K562 (cell line): ENCODE data around the gene ZFP64. TPM values are rescaled to one million over a fixed set of nuclear protein-coding genes. Genes with fewer than 3 reads are reported as not detected.
"Not testable (repeated sequence)": the region's sequence is repeated elsewhere in the genome, so short reads cannot be mapped to it uniquely, and the experiment has no call there.

Source experiments
- ATAC-seq: fragments of 200-7000 bp; cut with Tn5 transposase; 3 replicates; pipeline ENCODE4 v1.9.1; 2020; ENCODE audit warnings: moderate library complexity
- BruUV-seq: library from RNA; stranded (reverse); fragments of 400-500 nt; replicated peaks from 2 replicates; lab custom pipeline; 2021; lab: Mats Ljungman, UMichigan
- CTCF ChIA-PET: fragments of 300-600 bp; formaldehyde crosslinking; extraction: SDS; loops from one replicate; lab custom pipeline; 2021; ENCODE audit warnings: low intra/inter-chr PET ratio; lab: Yijun Ruan, JAX
- POLR2A ChIA-PET: fragments of 300-600, 350-650 bp; sonication (Branson Sonifier 250); formaldehyde crosslinking; extraction: SDS; loops from one replicate; lab custom pipeline; 2021; ENCODE audit warnings: antibody characterized with exemption, inconsistent platforms; lab: Yijun Ruan, JAX
- DNase-seq, 4 experiments: peaks; one replicate each; pipeline versions ENCODE4 v3.0.0 to v3.0.0-alpha.2; 2011 to 2018; ENCODE audit warnings: low spot score in 3 of 4, mixed read lengths in 3 of 4; ENCODE audit errors: extremely low read depth in 1 of 4
- FAIRE-seq: peaks from 2 replicates; lab custom pipeline; 2011; peaks lifted over from hg19 to GRCh38; lab: Jason Lieb, UNC
- H2AFZ ChIP-seq: 2 replicates; pipeline ENCODE4 v1.6.0; 2011; ENCODE audit warnings: low read depth, low read length, control low read depth, inconsistent platforms
- H3K27ac ChIP-seq: fragments of 200-600 bp; 3 replicates; pipeline ENCODE4 v1.8.0; 2011; ENCODE audit warnings: low read depth, mild to moderate bottlenecking, control low read depth, inconsistent platforms, low read length, moderate library complexity, mixed read lengths; ENCODE audit errors: extremely low read depth
- H3K27me3 ChIP-seq, 2 experiments: fragments of 300-600 bp in 1 of 2; 2 replicates in 1 of 2; 3 replicates in 1 of 2; pipeline versions ENCODE4 v1.6.0 to v1.8.0; 2011; ENCODE audit warnings: inconsistent platforms in 2 of 2, low read length in 2 of 2, mild to moderate bottlenecking in 1 of 2, mixed read lengths in 1 of 2, moderate library complexity in 1 of 2; ENCODE audit not compliant: control insufficient read depth in 2 of 2, insufficient read depth in 2 of 2
- H3K36me3 ChIP-seq: fragments of 300-600 bp; 3 replicates; pipeline ENCODE4 v1.8.0; 2011; ENCODE audit warnings: mild to moderate bottlenecking, low read length, inconsistent platforms; ENCODE audit not compliant: control insufficient read depth, insufficient read depth
- H3K4me1 ChIP-seq, 2 experiments: fragments of 200-600 bp in 1 of 2; replicated peaks in 1 of 2; 2 replicates in 1 of 2; 3 replicates in 1 of 2; pipeline versions ENCODE4 v1.5.1 to v1.8.0; 2011; ENCODE audit warnings: inconsistent platforms in 2 of 2, low read length in 2 of 2, mild to moderate bottlenecking in 1 of 2, mixed read lengths in 1 of 2, moderate library complexity in 1 of 2; ENCODE audit not compliant: control insufficient read depth in 2 of 2, insufficient read depth in 2 of 2
- H3K4me2 ChIP-seq: 2 replicates; pipeline ENCODE4 v1.6.1; 2011; ENCODE audit warnings: low read length, control low read depth, inconsistent platforms, mixed read lengths; ENCODE audit not compliant: insufficient read depth
- H3K4me3 ChIP-seq: fragments of 200-600 bp; sonication (generic), shearing (Covaris generic); 2 replicates; pipeline ENCODE4 v1.5.1; 2016; ENCODE audit warnings: control low read depth, inconsistent platforms
- H3K79me2 ChIP-seq: fragments of 200-600 bp; 3 replicates; pipeline ENCODE4 v1.8.0; 2011; ENCODE audit warnings: low read length, inconsistent platforms; ENCODE audit not compliant: control insufficient read depth, insufficient read depth
- H3K9ac ChIP-seq, 2 experiments: 2 replicates each; pipeline versions ENCODE4 v1.6.0 to v1.6.1; 2011; ENCODE audit warnings: low read depth in 2 of 2, low read length in 2 of 2, control low read depth in 1 of 2, inconsistent platforms in 1 of 2, mild to moderate bottlenecking in 1 of 2, mixed read lengths in 1 of 2; ENCODE audit not compliant: insufficient read depth in 1 of 2
- H3K9me1 ChIP-seq: one replicate; pipeline ENCODE4 v1.6.0; 2011; ENCODE audit warnings: inconsistent platforms, mild to moderate bottlenecking, low read length, moderate library complexity; ENCODE audit not compliant: control insufficient read depth, insufficient read depth
- H3K9me3 ChIP-seq: replicated peaks from 2 replicates; pipeline ENCODE4 v1.5.1; 2011; ENCODE audit warnings: low read depth, low read length, inconsistent platforms; ENCODE audit not compliant: control insufficient read depth, insufficient read depth
- H4K20me1 ChIP-seq: replicated peaks from 2 replicates; pipeline ENCODE4 v1.6.1; 2011; ENCODE audit warnings: low read length, inconsistent platforms, mixed read lengths; ENCODE audit not compliant: control insufficient read depth, insufficient read depth
- BRF1 ChIP-seq: IDR thresholded peaks from 3 replicates; pipeline ENCODE4 v1.6.1; 2011; ENCODE audit warnings: borderline replicate concordance, mild to moderate bottlenecking; ENCODE audit not compliant: insufficient read length; ENCODE audit errors: extremely low read depth
- WGBS: fragments of 100-300 bp; shearing (Covaris generic); methylation state at CpG from one replicate; pipeline ENCODE4 v1.1.6; 2016; ENCODE audit warnings: low coverage, mixed read lengths; ENCODE audit not compliant: insufficient coverage; ENCODE audit errors: missing lambda C conversion rate; 5-methylcytosine and 5-hydroxymethylcytosine counted together
- in situ Hi-C: fragments of 300-500 bp; cut with MboI; formaldehyde crosslinking; loops from 4 replicates; pipeline ENCODE4 v1.15.0; 2018; ENCODE audit warnings: inconsistent platforms, mixed read lengths
- intact Hi-C: fragments of 100-400 bp; cut with micrococcal nuclease; formaldehyde crosslinking; loops from 2 replicates; pipeline ENCODE4 v1.14.2; 2022
- polyA plus RNA-seq, 8 experiments: library from polyadenylated mRNA; depleted of rRNA in 4 of 8; stranded (reverse) in 5 of 8; unstranded in 3 of 8; fragments of >200 nt; fragmentation: Nextera tagmentation in 2 of 8; fragmentation: Illumina TruSeq in 1 of 8; extraction: Ambion mirVana in 2 of 8; extraction: Trizol in 1 of 8; gene quantifications; 2 replicates each; pipeline versions ENCODE4 v1.2.1 to v1.2.3, GENCODE V29; 2011 to 2014; ENCODE audit warnings: inconsistent platforms in 1 of 8, missing spikeins in 1 of 8
- total RNA-seq, 7 experiments: library from RNA; depleted of rRNA in 6 of 7; stranded (reverse); fragments of >200 nt in 6 of 7; fragmentation: Illumina TruSeq in 2 of 7; extraction: Trizol in 2 of 7; gene quantifications; 2 replicates each; pipeline versions ENCODE4 v1.2.1 to v1.2.3, GENCODE V29; 2011 to 2021; ENCODE audit warnings: low replicate concordance in 1 of 7

ZFP64 gene
- total and polyA plus RNA-seq, 9 of the 15 experiments (the other 6 are each of a cell fraction or from before 2014, with no cell fraction given) = 1.4 to 13.4 (median 7.0) TPM

- no TSS peak for BruUV-seq
- no peak overlapping the region for H3K27ac ChIP-seq
- H3K27me3 ChIP-seq = no peaks in the 10 kb centered on the region
- H2AFZ ChIP-seq = no peak overlapping the region
- WGBS = 9% methylated on average over 3 of the region's 3 CpGs
- H3K79me2 ChIP-seq = no peaks in the 10 kb centered on the region
- in situ Hi-C loops = no loop called here
- H3K9ac ChIP-seq = no peak overlapping the region
- intact Hi-C loops = no loop called here
- ATAC-seq (no peak), FAIRE-seq (no peak), DNase-seq (no peak)
- H3K36me3 ChIP-seq = no peaks in the 10 kb centered on the region
- no peaks in the 10 kb centered on the region for H4K20me1 ChIP-seq
- TF ChIP-seq BRF1 = no peak
- H3K9me3 ChIP-seq = no peaks in the 10 kb centered on the region
- ChIA-PET POLR2A (no interaction called here), CTCF (no interaction called here)
- no peak overlapping the region for H3K4me2 ChIP-seq
- no peak overlapping the region for H3K4me3 ChIP-seq
- H3K9me1 ChIP-seq = no peaks in the 10 kb centered on the region
- no peaks in the 10 kb centered on the region for H3K4me1 ChIP-seq
Measured at GRCh38 chr20:52230409-52230808, 38.8 kb upstream of the ZFP64 start.

- WGBS = 14% methylated on average over 1 of the region's 1 CpG
- H4K20me1 ChIP-seq, H3K4me3 ChIP-seq, H3K9me1 ChIP-seq, intact Hi-C loops, H3K4me2 ChIP-seq, BruUV-seq, FAIRE-seq, H3K27me3 ChIP-seq, H3K36me3 ChIP-seq, H3K9me3 ChIP-seq, H3K79me2 ChIP-seq, H2AFZ ChIP-seq, DNase-seq, ATAC-seq, H3K4me1 ChIP-seq, POLR2A ChIA-PET, H3K27ac ChIP-seq, CTCF ChIA-PET, H3K9ac ChIP-seq, in situ Hi-C loops: not testable (repeated sequence)
Measured at GRCh38 chr20:52229346-52229745, 37.8 kb upstream of the ZFP64 start.
